ENCODE measurements around the gene DLG2.

Gene DLG2

DNA sequence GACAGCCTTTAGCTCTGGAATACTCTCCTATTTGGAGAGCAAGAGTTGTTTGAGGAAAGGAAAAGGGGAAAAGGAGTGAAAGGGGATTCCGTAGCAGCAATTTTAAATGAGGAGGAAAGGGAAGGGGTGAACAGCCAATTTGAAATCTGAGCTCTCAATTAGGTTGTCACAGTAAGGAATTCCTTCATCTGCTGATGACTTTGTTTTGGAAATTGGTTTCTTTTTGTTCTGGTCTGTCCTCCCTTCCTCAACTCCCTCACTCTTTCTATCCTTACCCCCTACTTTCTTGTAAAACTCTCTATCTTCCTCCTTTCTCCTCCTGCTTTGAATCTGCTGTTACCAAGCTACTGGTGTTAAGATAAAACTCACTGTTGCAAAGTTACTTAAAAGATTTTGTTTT is 1155.6 kb downstream of the DLG2 start:
- H3K4me1 ChIP-seq (ENCODE audit: insufficient read depth, low read length), result no peaks in the 10 kb centered on the region

DNA sequence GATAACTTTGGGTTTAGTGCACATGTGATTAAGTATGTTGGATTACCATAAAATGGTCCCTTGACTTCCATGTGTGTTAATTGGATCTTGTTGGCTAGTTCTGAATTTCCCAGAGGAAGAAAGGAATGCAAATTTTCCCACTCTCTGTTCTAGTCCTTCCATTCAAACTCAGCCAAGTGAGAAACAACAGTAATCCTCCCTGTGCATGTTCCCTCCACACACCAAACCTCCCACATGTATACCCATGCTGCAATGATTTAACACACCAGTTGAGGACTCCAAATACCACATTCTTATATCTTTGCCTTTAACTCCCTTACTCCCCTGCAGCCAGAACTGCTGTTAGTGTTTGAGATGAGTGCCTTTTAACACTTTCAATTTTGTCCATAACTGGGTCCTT is 1158.9 kb downstream of the DLG2 start:
- Histone ChIP-seq H3K36me3 (ENCODE audit: insufficient read depth, low read length) (no peaks in the 10 kb centered on the region), H3K27ac (ENCODE audit: low read depth, low read length) (no peak overlapping the region), H3K27me3 (ENCODE audit: control insufficient read depth in 1 of 2, insufficient read depth in 2 of 2, low read length in 2 of 2) (no peaks in the 10 kb centered on the region), H3K4me3 (ENCODE audit: low read depth in 1 of 2, low read length in 2 of 2) (no peak overlapping the region), H3K9me3 (ENCODE audit: low read length) (no peaks in the 10 kb centered on the region), H3K9ac (ENCODE audit: low read length) (no peak overlapping the region), H3K4me1 (ENCODE audit: insufficient read depth, low read length) (peaks cover 3% of the 10 kb centered on the region)

More for the DNA sequence above, 1155.6 kb downstream of the DLG2 start:
- no peaks in the 10 kb centered on the region for H3K36me3 ChIP-seq (ENCODE audit: insufficient read depth, low read length)
- H3K27me3 ChIP-seq (ENCODE audit: control insufficient read depth in 1 of 2, insufficient read depth in 2 of 2, low read length in 2 of 2), result no peaks in the 10 kb centered on the region
- H3K9ac ChIP-seq (ENCODE audit: low read length), result no peak overlapping the region
- H3K4me3 ChIP-seq (ENCODE audit: low read depth in 1 of 2, low read length in 2 of 2), result no peak overlapping the region
- no peak overlapping the region for H3K27ac ChIP-seq (ENCODE audit: low read depth, low read length)
- no peaks in the 10 kb centered on the region for H3K9me3 ChIP-seq (ENCODE audit: low read length)

DNA sequence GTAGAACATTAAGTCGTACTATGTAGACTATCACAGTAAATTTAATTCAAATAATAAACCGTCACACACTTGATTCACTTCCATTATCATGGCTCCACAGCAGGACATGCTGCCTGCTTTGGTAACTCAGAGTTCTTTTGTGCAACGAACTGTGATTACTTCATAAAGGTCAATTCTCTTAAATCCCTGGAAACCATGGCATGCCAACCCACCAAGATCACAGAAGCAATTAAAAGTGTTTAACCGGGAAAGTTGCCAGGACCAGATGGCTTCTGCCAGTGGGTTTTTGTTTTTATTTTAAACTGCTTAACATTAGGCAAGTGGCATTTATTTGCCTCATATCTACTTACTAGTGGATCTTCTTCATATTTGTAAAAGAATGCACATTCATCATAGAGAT is 1162.1 kb downstream of the DLG2 start:
- Histone ChIP-seq H3K36me3 (ENCODE audit: insufficient read depth, low read length) (no peaks in the 10 kb centered on the region), H3K27me3 (ENCODE audit: control insufficient read depth in 1 of 2, insufficient read depth in 2 of 2, low read length in 2 of 2) (no peaks in the 10 kb centered on the region), H3K4me3 (ENCODE audit: low read depth in 1 of 2, low read length in 2 of 2) (no peak overlapping the region), H3K27ac (ENCODE audit: low read depth, low read length) (no peak overlapping the region), H3K9ac (ENCODE audit: low read length) (no peak overlapping the region), H3K4me1 (ENCODE audit: insufficient read depth, low read length) (peaks cover 3% of the 10 kb centered on the region), H3K9me3 (ENCODE audit: low read length) (no peaks in the 10 kb centered on the region)

DNA sequence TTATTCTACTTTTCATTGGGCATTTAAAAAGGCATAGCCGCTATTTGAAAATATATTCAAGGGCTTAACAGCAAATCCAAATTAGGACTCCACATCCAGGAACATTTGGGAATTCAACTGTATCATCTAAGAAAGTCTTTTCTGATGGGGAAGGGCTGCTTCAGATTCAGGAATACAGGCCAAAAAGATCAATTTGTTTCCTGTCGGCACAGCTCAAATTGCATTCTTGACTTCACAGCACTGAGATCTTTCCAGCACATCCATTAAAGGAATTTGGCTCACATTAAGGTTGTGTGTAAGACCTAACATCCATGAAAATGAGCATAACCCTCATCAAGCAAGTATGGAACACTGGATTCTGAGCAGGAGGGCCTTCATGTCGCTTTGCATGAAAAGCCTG is 1171.5 kb downstream of the DLG2 start:
- no peaks in the 10 kb centered on the region for H3K4me1 ChIP-seq (ENCODE audit: insufficient read depth, low read length)
- no peak overlapping the region for H3K9ac ChIP-seq (ENCODE audit: low read length)
- no peak overlapping the region for H3K4me3 ChIP-seq (ENCODE audit: low read depth in 1 of 2, low read length in 2 of 2)
- H3K27me3 ChIP-seq (ENCODE audit: control insufficient read depth in 1 of 2, insufficient read depth in 2 of 2, low read length in 2 of 2), result no peaks in the 10 kb centered on the region
- H3K36me3 ChIP-seq (ENCODE audit: insufficient read depth, low read length), result no peaks in the 10 kb centered on the region
- no peak overlapping the region for H3K27ac ChIP-seq (ENCODE audit: low read depth, low read length)
- H3K9me3 ChIP-seq (ENCODE audit: low read length), result no peaks in the 10 kb centered on the region

- H3K4me3 ChIP-seq (ENCODE audit: low read depth in 1 of 2, low read length in 2 of 2), result no peak overlapping the region
- H3K4me1 ChIP-seq (ENCODE audit: insufficient read depth, low read length), result no peaks in the 10 kb centered on the region
- no peaks in the 10 kb centered on the region for H3K36me3 ChIP-seq (ENCODE audit: insufficient read depth, low read length)
- H3K27me3 ChIP-seq (ENCODE audit: control insufficient read depth in 1 of 2, insufficient read depth in 2 of 2, low read length in 2 of 2), result no peaks in the 10 kb centered on the region
- H3K27ac ChIP-seq (ENCODE audit: low read depth, low read length), result no peak overlapping the region
- H3K9me3 ChIP-seq (ENCODE audit: low read length), result no peaks in the 10 kb centered on the region
- no peak overlapping the region for H3K9ac ChIP-seq (ENCODE audit: low read length)
Measured at GRCh38 chr11:84452211-84452610, 1174.9 kb downstream of the DLG2 start.

- Histone ChIP-seq H3K36me3 (ENCODE audit: insufficient read depth, low read length) (no peaks in the 10 kb centered on the region), H3K4me1 (ENCODE audit: insufficient read depth, low read length) (no peaks in the 10 kb centered on the region), H3K4me3 (ENCODE audit: low read depth in 1 of 2, low read length in 2 of 2) (no peak overlapping the region), H3K27ac (ENCODE audit: low read depth, low read length) (no peak overlapping the region), H3K9ac (ENCODE audit: low read length) (no peak overlapping the region), H3K9me3 (ENCODE audit: low read length) (no peaks in the 10 kb centered on the region), H3K27me3 (ENCODE audit: control insufficient read depth in 1 of 2, insufficient read depth in 2 of 2, low read length in 2 of 2) (no peaks in the 10 kb centered on the region)
Measured at GRCh38 chr11:84438565-84438964, 1188.6 kb downstream of the DLG2 start.

- Histone ChIP-seq H3K36me3 (ENCODE audit: insufficient read depth, low read length) (no peaks in the 10 kb centered on the region), H3K9me3 (ENCODE audit: low read length) (no peaks in the 10 kb centered on the region), H3K4me3 (ENCODE audit: low read depth in 1 of 2, low read length in 2 of 2) (no peak overlapping the region), H3K9ac (ENCODE audit: low read length) (no peak overlapping the region), H3K4me1 (ENCODE audit: insufficient read depth, low read length) (no peaks in the 10 kb centered on the region), H3K27me3 (ENCODE audit: control insufficient read depth in 1 of 2, insufficient read depth in 2 of 2, low read length in 2 of 2) (no peaks in the 10 kb centered on the region), H3K27ac (ENCODE audit: low read depth, low read length) (no peak overlapping the region)
Measured at GRCh38 chr11:84437071-84437980, 1189.8 kb downstream of the DLG2 start.

GRCh38 chr11:84430661-84431060 is 1196.5 kb downstream of the DLG2 start:
- no peak overlapping the region for H3K4me3 ChIP-seq (ENCODE audit: low read depth in 1 of 2, low read length in 2 of 2)
- no peaks in the 10 kb centered on the region for H3K4me1 ChIP-seq (ENCODE audit: insufficient read depth, low read length)
- no peaks in the 10 kb centered on the region for H3K9me3 ChIP-seq (ENCODE audit: low read length)
- no peak overlapping the region for H3K9ac ChIP-seq (ENCODE audit: low read length)
- H3K27me3 ChIP-seq (ENCODE audit: control insufficient read depth in 1 of 2, insufficient read depth in 2 of 2, low read length in 2 of 2), result no peaks in the 10 kb centered on the region
- H3K36me3 ChIP-seq (ENCODE audit: insufficient read depth, low read length), result no peaks in the 10 kb centered on the region
- H3K27ac ChIP-seq (ENCODE audit: low read depth, low read length), result no peak overlapping the region

DNA sequence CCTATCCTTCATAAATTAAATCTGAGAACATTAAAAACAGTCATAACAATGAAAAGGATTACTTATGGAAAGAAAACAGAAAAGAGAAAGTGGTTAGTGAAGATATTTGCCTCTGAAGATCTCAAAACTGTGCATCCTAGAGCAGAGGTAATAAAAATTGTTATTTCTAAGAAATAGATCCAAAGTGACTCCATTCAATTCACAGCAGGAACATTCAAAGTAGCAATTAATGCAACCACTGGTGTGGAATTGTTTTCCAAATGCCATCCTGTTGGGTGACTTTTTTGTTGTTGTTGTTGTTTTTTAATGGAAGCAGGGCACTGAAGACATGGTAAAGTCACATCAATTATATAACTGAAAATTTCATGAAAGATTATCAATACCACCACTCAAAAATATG is 1201.5 kb downstream of the DLG2 start:
- H3K36me3 ChIP-seq (ENCODE audit: insufficient read depth, low read length), result no peaks in the 10 kb centered on the region
- H3K27ac ChIP-seq (ENCODE audit: low read depth, low read length), result no peak overlapping the region
- no peak overlapping the region for H3K9ac ChIP-seq (ENCODE audit: low read length)
- H3K4me1 ChIP-seq (ENCODE audit: insufficient read depth, low read length), result no peaks in the 10 kb centered on the region
- H3K9me3 ChIP-seq (ENCODE audit: low read length), result no peaks in the 10 kb centered on the region
- H3K27me3 ChIP-seq (ENCODE audit: control insufficient read depth in 1 of 2, insufficient read depth in 2 of 2, low read length in 2 of 2), result no peaks in the 10 kb centered on the region
- H3K4me3 ChIP-seq (ENCODE audit: low read depth in 1 of 2, low read length in 2 of 2), result no peak overlapping the region

DNA sequence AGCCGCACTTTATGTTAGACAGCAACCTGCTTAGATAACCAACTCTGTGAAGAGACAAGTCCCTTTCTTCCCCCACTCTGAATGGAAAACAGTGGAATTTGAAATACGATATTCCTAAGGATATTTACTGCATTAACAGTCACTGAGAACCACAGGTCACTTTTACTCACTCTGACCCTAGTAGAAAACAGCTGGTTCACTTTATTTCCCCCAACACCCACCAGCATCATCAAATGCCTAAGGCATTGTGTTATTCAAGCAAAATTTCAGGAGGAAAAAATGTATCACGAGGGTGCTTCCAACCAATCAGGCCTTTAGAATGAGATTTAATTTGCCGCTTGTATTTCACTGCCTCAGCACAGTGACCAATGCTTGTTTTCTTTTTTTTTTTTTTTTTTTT is 1206.9 kb downstream of the DLG2 start:
- H3K9ac ChIP-seq (ENCODE audit: low read length), result no peak overlapping the region
- H3K27me3 ChIP-seq (ENCODE audit: control insufficient read depth in 1 of 2, insufficient read depth in 2 of 2, low read length in 2 of 2), result no peaks in the 10 kb centered on the region
- no peak overlapping the region for H3K27ac ChIP-seq (ENCODE audit: low read depth, low read length)
- H3K4me3 ChIP-seq (ENCODE audit: low read depth in 1 of 2, low read length in 2 of 2), result no peak overlapping the region
- no peaks in the 10 kb centered on the region for H3K4me1 ChIP-seq (ENCODE audit: insufficient read depth, low read length)
- no peaks in the 10 kb centered on the region for H3K9me3 ChIP-seq (ENCODE audit: low read length)
- no peaks in the 10 kb centered on the region for H3K36me3 ChIP-seq (ENCODE audit: insufficient read depth, low read length)

GRCh38 chr11:84419616-84420015 is 1207.5 kb downstream of the DLG2 start:
- H3K9me3 ChIP-seq (ENCODE audit: low read length), result no peaks in the 10 kb centered on the region
- no peaks in the 10 kb centered on the region for H3K36me3 ChIP-seq (ENCODE audit: insufficient read depth, low read length)
- no peaks in the 10 kb centered on the region for H3K4me1 ChIP-seq (ENCODE audit: insufficient read depth, low read length)
- no peaks in the 10 kb centered on the region for H3K27me3 ChIP-seq (ENCODE audit: control insufficient read depth in 1 of 2, insufficient read depth in 2 of 2, low read length in 2 of 2)
- no peak overlapping the region for H3K4me3 ChIP-seq (ENCODE audit: low read depth in 1 of 2, low read length in 2 of 2)
- H3K9ac ChIP-seq (ENCODE audit: low read length), result no peak overlapping the region
- H3K27ac ChIP-seq (ENCODE audit: low read depth, low read length), result no peak overlapping the region

DNA sequence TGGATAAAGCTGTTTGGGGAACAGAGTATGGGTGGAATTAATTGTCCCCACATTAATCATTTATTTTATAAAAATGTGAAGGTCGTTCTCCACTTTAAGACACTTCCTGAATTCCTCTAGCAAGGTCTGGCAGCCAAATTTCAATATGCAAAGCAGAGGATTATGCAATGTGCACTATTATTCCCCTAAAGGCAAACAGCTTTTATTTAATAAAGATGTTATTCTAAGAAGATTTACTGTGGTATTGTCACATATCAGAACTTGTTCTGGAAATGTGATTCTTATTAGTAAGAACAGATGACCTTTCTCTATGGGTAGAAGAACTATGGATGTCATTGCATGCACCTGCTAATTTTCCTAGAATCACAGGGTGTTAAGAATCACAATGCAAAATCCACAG is 1212.2 kb downstream of the DLG2 start:
- H3K9ac ChIP-seq (ENCODE audit: low read length), result no peak overlapping the region
- H3K27ac ChIP-seq (ENCODE audit: low read depth, low read length), result no peak overlapping the region

More for the DNA sequence above, 1212.2 kb downstream of the DLG2 start:
- Histone ChIP-seq H3K27me3 (ENCODE audit: control insufficient read depth in 1 of 2, insufficient read depth in 2 of 2, low read length in 2 of 2) (no peaks in the 10 kb centered on the region), H3K4me1 (ENCODE audit: insufficient read depth, low read length) (no peaks in the 10 kb centered on the region), H3K9me3 (ENCODE audit: low read length) (no peaks in the 10 kb centered on the region), H3K36me3 (ENCODE audit: insufficient read depth, low read length) (no peaks in the 10 kb centered on the region), H3K4me3 (ENCODE audit: low read depth in 1 of 2, low read length in 2 of 2) (no peak overlapping the region)
